Endodermal cell (in vitro differentiated cells): Measurements from ENCODE around the gene KRT2. TPM values are rescaled to one million over a fixed set of nuclear protein-coding genes. Genes with fewer than 3 reads are reported as not detected.
A peak's percentile ranks its signal among the peaks of the same experiment; 100 is the strongest.

Experiments
- DNase-seq: peaks from one replicate; pipeline ENCODE4 v3.0.0-alpha.2; 2017
- H3K27ac ChIP-seq: 2 replicates; pipeline ENCODE4 v1.5.1; 2013; ENCODE audit warnings: mild to moderate bottlenecking, low read depth, low read length, moderate library complexity
- H3K27me3 ChIP-seq: 2 replicates; pipeline ENCODE4 v1.6.1; 2013; ENCODE audit warnings: mild to moderate bottlenecking, low read length, moderate library complexity; ENCODE audit not compliant: insufficient read depth, control insufficient read depth, poor library complexity, severe bottlenecking
- H3K36me3 ChIP-seq: 2 replicates; pipeline ENCODE4 v1.7.0; 2013; ENCODE audit warnings: mild to moderate bottlenecking, low read length, moderate library complexity; ENCODE audit not compliant: control insufficient read depth, insufficient read depth
- H3K4me1 ChIP-seq: one replicate; pipeline ENCODE4 v1.7.0; 2013; ENCODE audit warnings: low read length; ENCODE audit not compliant: control insufficient read depth, insufficient read depth
- H3K4me3 ChIP-seq: 2 replicates; pipeline ENCODE4 v1.5.1; 2013; ENCODE audit warnings: mild to moderate bottlenecking, low read length, moderate library complexity
- H3K9ac ChIP-seq: 2 replicates; pipeline ENCODE4 v1.6.1; 2013; ENCODE audit warnings: mild to moderate bottlenecking, low read length, moderate library complexity; ENCODE audit not compliant: poor library complexity, severe bottlenecking; ENCODE audit errors: extremely low read depth
- H3K9me3 ChIP-seq: 2 replicates; pipeline ENCODE4 v1.6.1; 2013; ENCODE audit warnings: mild to moderate bottlenecking, low read length, moderate library complexity; ENCODE audit not compliant: control insufficient read depth
- H3K27ac Mint-ChIP-seq: 2 replicates; pipeline ENCODE4 v1.8.0; 2020; ENCODE audit warnings: mixed read lengths
- H3K27me3 Mint-ChIP-seq: 2 replicates; pipeline ENCODE4 v1.8.0; 2021; ENCODE audit warnings: mild to moderate bottlenecking, mixed read lengths; ENCODE audit not compliant: insufficient read depth
- H3K36me3 Mint-ChIP-seq: 2 replicates; pipeline ENCODE4 v1.8.0; 2020; ENCODE audit warnings: low read depth, mixed read lengths
- H3K4me1 Mint-ChIP-seq: 2 replicates; pipeline ENCODE4 v1.8.0; 2020; ENCODE audit warnings: mixed read lengths
- H3K4me3 Mint-ChIP-seq: 2 replicates; pipeline ENCODE4 v1.8.0; 2020; ENCODE audit warnings: mild to moderate bottlenecking, moderate library complexity, mixed read lengths
- H3K9me3 Mint-ChIP-seq: 2 replicates; pipeline ENCODE4 v1.8.0; 2020; ENCODE audit warnings: mild to moderate bottlenecking, mixed read lengths
- WGBS, 2 experiments: methylation state at CpG; one replicate each; pipeline versions ENCODE4 v1.1.5 to v1.1.7; 2013; ENCODE audit warnings: missing lambda C conversion rate in 2 of 2, mixed read lengths in 1 of 2; ENCODE audit not compliant: insufficient coverage in 1 of 2, insufficient read length in 1 of 2; 5-methylcytosine and 5-hydroxymethylcytosine counted together
- total RNA-seq, 2 donors: library from RNA; stranded (reverse); fragmentation: NEBNext Ultra II Directional in 1 of 2; extraction: Animal tissue kit (Norgen Biotek cat#: 25700) in 1 of 2; gene quantifications; 2 replicates in 1 of 2; 3 replicates in 1 of 2; pipeline ENCODE4 v1.2.1, GENCODE V29; 2021
- TF ChIP-seq, protein P1 (sequence below): fragments of 200-600 bp; sonication (generic); conservative IDR thresholded peaks from 2 replicates; pipeline ENCODE4 v1.5.0; 2021; ENCODE audit warnings: antibody characterized with exemption, mild to moderate bottlenecking

The KRT2 gene
- total RNA-seq, 2 donors from 2014 or later = not detected

DNA sequence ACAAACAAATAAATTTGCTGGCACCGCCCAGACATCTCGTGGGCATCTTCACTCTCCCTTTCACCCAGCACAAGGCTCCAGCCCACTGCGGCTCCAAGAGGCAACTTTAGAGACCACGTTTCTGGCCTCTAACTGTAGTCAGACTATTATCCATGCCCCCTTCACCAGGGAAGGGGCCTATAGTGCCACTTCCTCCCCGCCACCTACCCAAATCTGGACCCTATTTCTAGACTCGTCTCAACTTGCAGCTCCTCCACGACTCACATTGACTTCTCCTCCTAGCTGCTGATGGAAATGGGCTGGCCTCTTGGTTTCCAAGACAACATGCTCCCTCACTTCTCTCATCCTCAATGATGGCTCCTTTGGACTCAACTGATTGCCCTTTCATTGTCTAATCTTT is 15.9 kb upstream of the KRT2 start:
- no peak overlapping the region for H3K9ac ChIP-seq
- H3K27me3 ChIP-seq = peaks cover 62% of the 10 kb centered on the region
- no peaks in the 10 kb centered on the region for H3K4me1 ChIP-seq
- peaks cover 37% of the 10 kb centered on the region for H3K27me3 Mint-ChIP-seq
- 82 to 84% methylated on average over 5 to 7 of the region's 7 CpGs for WGBS, 2 experiments
- no peaks in the 10 kb centered on the region for H3K4me1 Mint-ChIP-seq
- no peak overlapping the region for H3K27ac ChIP-seq
- no peak overlapping the region for H3K4me3 ChIP-seq
- H3K36me3 ChIP-seq = no peaks in the 10 kb centered on the region
- TF ChIP-seq, protein P1, sequence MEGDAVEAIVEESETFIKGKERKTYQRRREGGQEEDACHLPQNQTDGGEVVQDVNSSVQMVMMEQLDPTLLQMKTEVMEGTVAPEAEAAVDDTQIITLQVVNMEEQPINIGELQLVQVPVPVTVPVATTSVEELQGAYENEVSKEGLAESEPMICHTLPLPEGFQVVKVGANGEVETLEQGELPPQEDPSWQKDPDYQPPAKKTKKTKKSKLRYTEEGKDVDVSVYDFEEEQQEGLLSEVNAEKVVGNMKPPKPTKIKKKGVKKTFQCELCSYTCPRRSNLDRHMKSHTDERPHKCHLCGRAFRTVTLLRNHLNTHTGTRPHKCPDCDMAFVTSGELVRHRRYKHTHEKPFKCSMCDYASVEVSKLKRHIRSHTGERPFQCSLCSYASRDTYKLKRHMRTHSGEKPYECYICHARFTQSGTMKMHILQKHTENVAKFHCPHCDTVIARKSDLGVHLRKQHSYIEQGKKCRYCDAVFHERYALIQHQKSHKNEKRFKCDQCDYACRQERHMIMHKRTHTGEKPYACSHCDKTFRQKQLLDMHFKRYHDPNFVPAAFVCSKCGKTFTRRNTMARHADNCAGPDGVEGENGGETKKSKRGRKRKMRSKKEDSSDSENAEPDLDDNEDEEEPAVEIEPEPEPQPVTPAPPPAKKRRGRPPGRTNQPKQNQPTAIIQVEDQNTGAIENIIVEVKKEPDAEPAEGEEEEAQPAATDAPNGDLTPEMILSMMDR = no peak
- H3K27ac Mint-ChIP-seq = no peak overlapping the region
- no peaks in the 10 kb centered on the region for H3K9me3 ChIP-seq
- H3K9me3 Mint-ChIP-seq = no peaks in the 10 kb centered on the region
- H3K4me3 Mint-ChIP-seq = no peak overlapping the region
- H3K36me3 Mint-ChIP-seq = no peaks in the 10 kb centered on the region
- no peak for DNase-seq

DNA sequence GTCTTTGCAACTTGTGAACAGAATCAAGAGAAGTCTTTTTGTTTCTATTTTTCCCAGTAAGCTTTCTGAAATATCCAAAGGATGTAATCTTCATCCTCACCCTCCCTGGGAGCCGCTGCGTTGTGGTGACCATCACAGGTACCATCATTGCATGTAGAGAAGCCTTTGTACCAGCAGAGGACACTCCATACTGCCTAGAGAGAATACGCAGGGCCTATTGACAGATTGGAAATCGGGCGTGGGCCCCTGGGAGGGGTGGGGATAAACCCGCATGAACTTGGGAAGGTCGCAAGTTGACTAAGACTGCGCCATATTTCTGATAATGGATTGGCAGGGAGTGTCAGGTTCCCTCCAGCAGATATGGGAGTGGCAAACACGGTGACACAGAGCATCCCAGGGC is 15.5 kb upstream of the KRT2 start:
- H3K9me3 ChIP-seq = no peaks in the 10 kb centered on the region
- Mint-ChIP-seq H3K27ac (no peak overlapping the region), H3K36me3 (no peaks in the 10 kb centered on the region), H3K9me3 (no peaks in the 10 kb centered on the region), H3K4me1 (no peaks in the 10 kb centered on the region), H3K27me3 (peaks cover 41% of the 10 kb centered on the region), H3K4me3 (no peak overlapping the region)
- H3K9ac ChIP-seq = no peak overlapping the region
- 68 to 72% methylated on average over 9 of the region's 9 CpGs for WGBS, 2 experiments
- peaks cover 3% of the 10 kb centered on the region for H3K4me1 ChIP-seq
- no peak overlapping the region for H3K27ac ChIP-seq
- no peak overlapping the region for H3K4me3 ChIP-seq
- peak; percentile 77 for DNase-seq
- peaks cover 60% of the 10 kb centered on the region for H3K27me3 ChIP-seq
- TF ChIP-seq, protein P1 = peak; percentile 75
- H3K36me3 ChIP-seq = no peaks in the 10 kb centered on the region

DNA sequence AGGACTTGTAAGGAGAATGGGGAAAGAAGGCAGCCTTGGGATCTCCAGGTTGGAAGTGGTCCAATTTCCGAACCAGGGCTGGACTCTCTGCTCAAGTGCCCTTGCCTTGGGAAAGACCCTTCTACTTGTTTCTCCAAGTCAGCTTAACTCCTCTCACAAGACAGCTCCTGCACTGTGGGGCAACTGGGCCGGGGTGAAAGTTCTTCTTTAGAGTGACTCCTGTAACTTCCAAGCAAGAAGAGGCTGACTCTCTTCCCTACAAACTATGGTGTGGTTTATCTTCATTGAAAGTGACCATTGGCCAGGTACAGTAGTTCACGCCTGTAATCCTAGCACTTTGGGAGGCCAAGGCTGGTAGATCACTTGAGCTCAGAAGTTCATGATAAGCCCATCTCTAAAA is 14.5 kb upstream of the KRT2 start:
- Mint-ChIP-seq H3K9me3 (no peaks in the 10 kb centered on the region), H3K4me1 (no peaks in the 10 kb centered on the region), H3K27me3 (peaks cover 41% of the 10 kb centered on the region), H3K36me3 (no peaks in the 10 kb centered on the region), H3K4me3 (no peak overlapping the region), H3K27ac (no peak overlapping the region)
- 78 to 90% methylated on average over 2 to 3 of the region's 3 CpGs for WGBS, 2 experiments
- TF ChIP-seq, protein P1 = no peak
- Histone ChIP-seq H3K4me1 (peaks cover 4% of the 10 kb centered on the region), H3K36me3 (no peaks in the 10 kb centered on the region), H3K4me3 (no peak overlapping the region), H3K9me3 (no peaks in the 10 kb centered on the region), H3K27me3 (peaks cover 58% of the 10 kb centered on the region), H3K9ac (no peak overlapping the region), H3K27ac (no peak overlapping the region)
- DNase-seq = no peak
